Mesenteric fat pad (tissue), 1 donor: ENCODE data around the gene SCIMP. TPM values are rescaled to one million over a fixed set of nuclear protein-coding genes. Genes with fewer than 3 reads are reported as not detected.
"Not testable (repeated sequence)": the region's sequence is repeated elsewhere in the genome, so short reads cannot be mapped to it uniquely, and the experiment has no call there.

Source experiments
- DNase-seq: peaks from one replicate; pipeline ENCODE4 v3.0.0-alpha.2; 2020; ENCODE audit warnings: low spot score
- total RNA-seq: library from RNA; stranded (reverse); fragmentation: NEBNext Ultra II Directional; extraction: Animal tissue kit (Norgen Biotek cat#: 25700); gene quantifications from one replicate; pipeline ENCODE4 v1.2.1, GENCODE V29; 2021
- donor health status: DM: yes; HTN: yes; CAD: no.

SCIMP gene
- total RNA-seq, 1 donor from 2014 or later, result 7.6 TPM

DNA sequence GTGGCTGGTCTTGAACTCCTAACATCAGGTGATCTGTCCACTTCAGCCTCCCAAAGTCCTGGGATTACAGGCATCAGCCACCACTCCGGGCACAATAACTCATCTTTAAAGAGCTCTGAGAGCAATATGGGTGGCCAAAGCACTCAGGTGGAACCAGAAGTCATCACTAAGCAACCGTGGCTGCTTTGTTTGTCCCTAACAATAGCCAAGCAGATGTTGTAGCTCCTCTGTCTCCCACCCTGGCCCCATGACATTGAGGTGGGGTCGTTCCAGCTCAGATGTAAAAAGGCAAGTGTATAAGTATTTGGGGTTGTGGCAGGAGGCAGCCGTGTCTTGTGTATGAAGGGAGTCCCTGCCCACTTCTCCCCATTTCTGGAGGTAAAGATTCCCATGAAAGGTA is 3.7 kb upstream of the SCIMP start:
- DNase-seq, result no peak

DNA sequence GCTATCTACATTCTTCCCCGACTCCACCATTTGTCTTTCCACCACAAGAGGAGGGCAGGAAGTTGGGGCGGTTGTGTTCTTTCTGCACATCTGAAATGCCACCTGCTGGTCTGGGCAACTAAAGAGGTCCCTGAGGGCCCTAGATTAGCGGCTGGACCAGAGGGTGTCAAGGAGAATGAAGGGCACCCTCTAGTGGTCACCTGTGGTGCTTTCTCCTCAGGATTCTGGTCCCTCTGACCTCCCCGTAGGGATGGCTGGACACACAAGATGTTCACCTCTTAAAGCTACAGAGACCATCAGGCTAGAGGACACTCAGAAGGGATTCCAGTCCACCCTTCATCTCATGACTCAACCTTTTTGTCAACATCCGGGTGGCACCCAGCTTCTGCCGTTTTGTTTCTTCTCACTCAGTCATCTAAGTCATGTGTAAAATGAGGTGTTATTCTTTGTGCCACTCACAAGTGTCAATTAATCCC is 2.9 kb upstream of the SCIMP start:
- no peak for DNase-seq

DNA sequence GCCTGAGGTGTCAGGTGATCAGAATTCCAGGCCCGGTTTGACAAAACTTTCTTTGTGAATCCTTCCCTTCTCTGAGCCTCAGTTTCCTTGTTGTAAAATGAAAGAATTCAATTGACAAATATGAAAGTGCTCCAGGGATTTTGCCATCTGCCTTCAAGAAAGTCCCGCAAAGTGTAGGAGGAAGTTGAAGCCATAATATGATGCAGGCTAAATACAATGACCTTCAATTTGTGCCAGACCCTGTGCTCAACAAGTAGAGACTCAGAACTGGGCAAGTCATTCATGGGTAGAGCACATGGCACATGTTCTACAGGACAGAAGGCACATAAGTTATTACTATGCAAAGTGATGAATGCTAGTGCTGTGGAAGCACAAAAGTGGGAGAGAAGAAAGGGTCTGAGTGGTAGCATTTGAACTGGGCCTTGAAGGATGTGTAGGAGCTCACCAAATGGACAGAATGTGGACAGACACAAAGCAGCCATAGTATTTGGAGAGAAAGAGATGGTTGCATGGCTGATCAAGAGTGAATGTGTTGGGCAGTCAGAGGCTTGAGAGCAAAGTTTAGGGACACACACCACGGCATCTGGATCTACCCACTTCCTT is 2.4 kb upstream of the SCIMP start:
- no peak for DNase-seq

DNA sequence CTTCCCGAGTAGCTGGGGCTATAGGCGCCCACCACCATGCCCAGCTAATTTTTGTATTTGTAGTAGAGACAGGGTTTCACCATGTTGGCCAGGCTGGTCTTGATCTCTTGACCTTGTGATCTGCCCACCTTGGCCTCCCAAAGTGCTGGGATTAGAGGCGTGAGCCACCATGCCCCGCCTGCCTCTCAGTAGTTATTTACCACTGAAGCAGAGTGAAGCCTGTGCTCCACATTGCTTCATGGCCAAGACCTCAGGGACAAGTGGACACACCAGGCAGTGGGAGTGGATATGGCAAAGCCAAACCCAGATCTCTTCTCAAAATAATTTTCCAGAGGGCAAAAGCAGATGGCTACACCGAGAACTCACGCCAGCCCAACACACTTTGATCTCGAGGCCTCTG is 1.2 kb downstream of the SCIMP start:
- not testable (repeated sequence) for DNase-seq

DNA sequence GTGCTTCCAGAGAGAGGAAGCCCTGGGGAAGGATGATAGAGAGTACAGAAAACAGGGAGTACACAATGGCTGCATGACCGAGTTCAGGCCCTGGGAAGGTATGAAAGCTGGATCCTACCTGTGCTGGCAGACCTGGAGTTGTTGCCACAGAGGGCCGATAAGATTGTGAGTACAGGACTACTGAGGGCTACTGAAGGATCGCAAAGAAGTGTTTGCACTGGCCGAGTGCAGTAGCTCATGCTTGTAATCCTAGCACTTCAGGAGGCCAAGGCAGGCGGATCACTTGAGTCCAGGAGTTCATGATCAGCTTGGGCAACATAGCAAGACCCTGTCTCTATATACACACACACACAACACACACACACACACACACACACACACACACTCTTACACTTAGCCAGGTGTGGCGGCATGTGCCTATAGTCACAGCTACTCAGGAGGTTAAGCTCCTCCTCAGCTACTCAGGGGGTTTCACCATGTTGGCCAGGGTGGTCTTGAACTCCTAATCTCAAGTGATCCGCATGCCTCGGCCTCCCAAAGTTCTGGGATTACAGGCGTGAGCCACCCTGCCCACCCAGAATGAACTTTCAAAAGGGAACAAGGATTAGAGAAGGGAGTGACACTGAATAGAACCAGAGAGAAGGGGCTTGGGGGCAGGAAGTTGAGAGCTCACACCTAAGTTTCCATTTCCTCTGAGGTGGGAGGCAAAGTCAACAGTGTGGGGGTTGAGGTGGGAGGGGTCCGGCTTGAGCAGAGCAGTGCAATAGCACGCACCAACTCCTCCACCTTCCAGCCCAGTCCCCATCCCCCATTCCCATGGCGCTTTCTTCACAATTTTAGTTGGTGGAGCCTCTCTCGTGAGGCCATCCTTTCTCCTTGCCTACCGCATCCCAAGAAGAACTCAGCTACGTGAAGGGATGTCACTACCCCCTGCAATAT is 7.5 kb downstream of the SCIMP start:
- DNase-seq, result no peak

DNA sequence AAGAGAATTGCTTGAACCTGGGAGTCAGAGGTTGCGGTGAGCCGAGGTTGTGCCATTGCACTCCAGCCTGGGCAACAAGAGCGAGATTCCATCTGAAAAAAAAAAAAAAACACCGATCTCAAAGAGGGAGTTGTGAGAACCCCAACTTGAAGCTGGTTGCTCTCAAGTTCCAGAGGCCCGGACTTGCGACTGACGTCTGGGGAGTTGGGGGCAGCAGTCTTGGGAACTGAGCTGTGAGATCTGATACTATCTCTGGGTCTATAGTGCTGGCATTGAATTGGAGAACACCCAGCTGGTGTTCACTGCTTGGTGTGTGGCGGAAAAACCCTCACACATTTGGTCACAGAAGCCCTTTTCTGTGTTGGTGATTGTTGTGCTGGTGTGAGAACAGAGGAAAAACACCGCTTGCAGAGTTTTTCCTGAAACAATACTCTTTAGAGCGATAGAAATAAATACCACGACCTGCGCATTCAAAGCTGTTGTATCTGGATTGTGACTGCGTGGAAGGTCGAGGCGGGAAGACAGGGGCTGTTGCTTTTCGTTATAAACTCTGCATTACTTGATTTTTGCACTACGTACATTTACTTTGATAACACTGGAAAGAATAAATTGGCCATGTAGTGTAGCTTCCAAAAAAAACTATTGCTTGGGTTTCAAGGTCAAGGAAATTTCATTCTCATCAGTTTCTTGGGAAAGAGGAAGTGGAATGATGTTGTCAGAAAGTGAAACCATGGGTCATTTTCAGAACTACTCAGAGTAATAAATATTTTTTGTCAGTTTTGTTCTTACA is 8.8 kb downstream of the SCIMP start:
- no peak for DNase-seq

DNA sequence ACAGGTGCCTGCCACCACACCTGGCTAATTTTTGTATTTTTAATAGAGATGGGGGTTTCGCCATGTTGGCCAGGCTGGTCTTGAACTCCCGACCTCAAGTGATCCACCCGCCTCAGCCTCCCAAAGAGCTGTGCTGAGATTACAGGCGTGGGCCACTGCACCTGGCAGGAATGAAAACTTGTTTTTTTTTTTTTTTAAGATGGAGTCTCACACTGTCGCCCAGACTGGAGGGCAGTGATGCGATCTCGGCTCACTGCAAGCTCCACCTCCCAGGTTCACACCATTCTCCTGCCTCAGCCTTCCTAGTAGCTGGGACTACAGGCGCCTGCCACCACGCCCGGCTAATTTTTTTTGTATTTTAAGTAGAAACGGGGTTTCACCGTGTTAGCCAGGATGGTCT is 12.7 kb downstream of the SCIMP start:
- not testable (repeated sequence) for DNase-seq

DNA sequence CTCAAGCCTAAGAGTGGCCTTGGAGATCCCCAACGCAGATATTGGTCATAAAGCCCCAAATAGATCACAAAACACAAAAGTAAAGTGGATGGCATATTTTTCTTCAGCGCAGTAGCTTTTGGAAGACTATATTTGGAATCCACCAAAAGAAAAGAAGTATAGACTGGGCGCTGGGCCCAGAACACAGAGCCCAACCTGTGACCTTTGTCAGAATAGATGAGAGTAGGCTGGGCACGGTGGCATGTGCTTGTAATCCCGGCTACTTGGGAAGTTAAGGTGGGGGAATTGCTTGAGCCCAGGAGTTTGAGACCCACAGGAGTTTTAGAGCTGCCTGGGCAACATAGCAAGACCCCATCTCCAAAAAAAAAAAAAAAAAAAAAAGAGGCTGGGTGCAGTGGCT is 14.6 kb downstream of the SCIMP start:
- DNase-seq, result no peak

DNA sequence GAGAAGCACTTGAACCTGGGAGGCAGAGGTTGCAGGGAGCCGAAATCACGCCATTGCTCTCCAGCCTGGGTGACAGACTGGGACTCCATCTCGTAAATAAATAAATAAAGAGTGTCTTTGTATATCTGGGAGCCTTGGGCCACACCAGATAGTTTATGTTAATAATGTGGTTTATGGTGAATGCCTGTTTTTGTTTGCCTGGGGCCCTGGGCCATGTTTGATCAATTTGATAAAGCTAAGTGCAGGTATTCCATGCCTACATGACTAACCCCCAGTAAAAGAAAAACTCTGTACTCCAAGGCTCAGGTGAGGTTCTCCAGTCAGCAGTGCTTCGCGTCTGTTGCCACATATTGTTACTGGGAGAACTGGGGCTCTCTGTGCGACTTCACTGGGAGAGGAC is 15.1 kb downstream of the SCIMP start:
- no peak for DNase-seq

DNA sequence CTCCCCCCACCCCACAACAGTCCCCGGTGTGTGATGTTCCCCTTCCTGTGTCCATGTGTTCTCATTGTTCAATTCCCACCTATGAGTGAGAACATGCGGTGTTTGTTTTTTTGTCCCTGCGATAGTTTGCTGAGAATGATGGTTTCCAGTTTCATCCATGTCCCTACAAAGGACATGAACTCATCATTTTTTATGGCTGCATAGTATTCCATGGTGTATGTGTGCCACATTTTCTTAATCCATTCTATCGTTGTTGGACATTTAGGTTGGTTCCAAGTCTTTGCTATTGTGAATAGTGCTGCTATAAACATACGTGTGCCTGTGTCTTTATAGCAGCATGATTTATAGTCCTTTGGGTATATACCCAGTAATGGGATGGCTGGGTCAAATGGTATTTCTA is 17.1 kb downstream of the SCIMP start:
- DNase-seq, result not testable (repeated sequence)

DNA sequence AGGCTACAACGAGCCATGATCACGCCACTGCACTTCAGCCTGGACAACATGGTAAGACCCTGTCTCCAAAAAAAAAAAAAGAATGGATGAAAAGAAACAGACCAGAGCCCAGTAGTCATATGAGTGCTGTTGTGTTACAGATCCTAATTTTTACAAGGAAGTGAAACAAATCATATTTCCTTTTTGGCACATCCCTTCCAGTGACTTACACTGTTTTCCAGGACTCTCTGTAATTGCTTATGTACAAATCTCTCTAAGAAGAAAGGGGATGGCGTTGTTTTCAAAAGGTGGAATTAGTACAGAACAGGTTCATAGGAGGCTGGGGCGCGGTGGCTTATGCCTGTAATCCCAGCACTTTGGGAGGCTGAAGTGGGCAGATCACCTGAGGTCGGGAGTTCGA is 23.2 kb downstream of the SCIMP start:
- no peak for DNase-seq

DNA sequence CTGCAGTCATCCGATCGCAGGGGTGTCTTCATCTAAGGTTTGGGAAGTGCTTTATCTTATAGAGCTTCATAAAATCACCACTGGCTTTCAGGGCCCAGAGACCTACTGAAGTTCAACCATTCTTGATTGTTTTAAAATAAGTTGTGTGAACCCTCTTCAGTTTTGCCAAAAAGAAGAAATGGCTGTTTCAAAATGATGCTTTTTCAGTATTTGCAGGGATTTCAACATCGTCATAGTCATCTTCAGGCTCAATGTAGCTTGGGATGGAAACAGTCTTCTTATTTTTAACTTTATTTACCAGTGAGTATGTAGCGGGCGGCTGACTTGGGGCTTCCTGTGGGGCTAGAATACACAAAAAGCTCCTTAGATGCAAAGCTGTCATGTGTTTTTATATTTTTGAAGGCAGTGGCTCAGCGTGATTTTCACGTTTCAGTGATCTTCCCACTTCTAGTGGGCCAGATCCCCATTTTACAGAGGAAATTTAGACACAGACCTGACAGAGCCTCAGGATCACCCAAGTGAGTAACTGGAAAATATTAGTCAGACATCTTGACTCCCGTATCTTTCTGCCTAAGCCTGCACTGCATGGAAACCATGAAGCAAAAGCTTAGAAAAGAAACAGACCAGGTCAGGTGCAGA is 23.9 kb downstream of the SCIMP start:
- no peak for DNase-seq

DNA sequence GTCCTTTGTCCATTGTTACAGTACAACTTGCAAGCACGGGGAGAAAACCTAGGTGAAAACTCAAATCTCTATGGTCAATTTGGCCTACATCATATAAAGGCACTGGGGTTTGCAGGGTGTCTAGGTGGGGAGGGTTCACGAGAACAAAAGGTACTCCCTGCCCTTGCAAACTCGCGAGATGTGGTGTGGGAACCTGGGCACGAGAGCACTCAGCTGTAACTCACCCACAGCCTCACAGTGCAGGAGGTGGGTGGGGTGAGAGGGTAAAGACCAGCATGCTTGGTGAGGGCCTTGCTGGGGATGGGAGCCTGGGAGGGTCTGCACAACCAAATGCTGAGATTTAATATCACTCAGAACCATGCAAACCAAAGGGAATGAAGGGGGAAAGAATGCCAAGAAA is 24.6 kb downstream of the SCIMP start:
- DNase-seq, result no peak

DNA sequence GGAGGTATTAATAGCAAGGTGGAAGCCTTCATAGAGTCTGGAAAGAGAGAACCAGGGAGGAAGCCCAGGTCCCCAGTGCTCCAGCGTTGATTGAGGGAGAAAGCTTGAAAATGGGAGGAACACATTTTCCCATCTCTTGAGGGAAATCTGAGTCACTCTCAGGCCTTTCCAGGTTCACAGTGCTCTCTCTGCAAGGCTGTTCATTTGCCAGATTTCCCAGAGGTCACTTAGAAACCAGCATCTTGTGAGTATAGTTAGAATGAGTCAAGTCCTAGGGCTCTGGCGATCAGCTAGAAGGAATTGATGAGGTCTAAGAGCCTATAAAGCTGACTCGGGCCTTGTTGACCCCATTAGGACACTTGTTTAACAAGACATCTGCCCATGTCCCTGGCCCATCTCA is 25.3 kb downstream of the SCIMP start:
- DNase-seq, result no peak

DNA sequence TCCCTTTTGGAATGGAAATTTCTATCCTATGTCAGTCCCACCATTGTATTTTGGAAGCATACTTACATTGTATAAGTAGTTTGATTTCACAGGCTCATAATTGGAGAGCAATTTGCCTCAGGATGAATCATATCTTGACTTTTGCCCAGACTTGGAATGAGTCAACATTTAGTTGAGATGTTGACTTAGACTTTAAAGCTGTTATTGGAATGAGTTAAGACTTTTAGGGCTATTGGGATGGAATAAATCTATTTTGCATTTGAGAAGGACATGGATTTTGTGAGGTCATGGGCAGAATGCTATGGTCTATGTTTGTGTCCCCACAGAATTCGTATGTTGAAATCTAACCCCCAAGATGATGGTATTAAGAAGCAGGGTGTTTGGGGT is 30.8 kb downstream of the SCIMP start:
- no peak for DNase-seq

DNA sequence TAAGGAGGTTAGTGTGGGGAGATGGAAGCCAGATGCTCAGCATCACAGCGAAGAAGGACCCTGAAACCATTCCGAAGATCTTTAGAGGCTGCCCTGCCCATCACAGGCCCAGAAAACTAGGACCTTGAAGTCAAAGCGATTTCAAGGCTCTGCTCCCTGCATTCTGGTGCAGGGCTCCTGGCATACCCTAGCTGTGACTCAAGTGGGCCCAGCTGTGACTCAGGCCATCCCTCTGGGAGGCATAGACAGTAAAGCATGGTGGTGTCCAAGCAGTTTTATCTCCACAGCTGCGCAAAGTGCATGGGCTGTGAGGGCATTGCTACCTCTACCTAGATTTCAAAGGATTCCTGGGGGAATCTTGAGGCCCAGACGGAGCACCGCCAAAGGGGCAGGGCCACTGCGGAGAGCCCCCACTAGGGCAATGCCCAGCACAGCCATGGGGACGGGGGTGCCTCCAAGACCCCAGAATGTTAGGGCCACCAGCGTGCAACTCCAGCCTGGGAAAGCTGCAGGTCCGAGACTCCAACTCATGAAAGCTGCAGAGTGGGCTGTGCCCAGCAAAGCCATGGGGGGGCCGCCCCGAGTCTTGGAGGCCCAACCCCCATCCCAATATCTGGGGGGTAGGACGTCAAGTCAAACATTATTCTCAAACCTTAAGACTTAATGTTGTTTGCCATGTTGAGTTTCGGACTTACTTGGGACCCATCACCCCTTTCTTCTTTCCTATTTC is 31.3 kb downstream of the SCIMP start:
- no peak for DNase-seq

DNA sequence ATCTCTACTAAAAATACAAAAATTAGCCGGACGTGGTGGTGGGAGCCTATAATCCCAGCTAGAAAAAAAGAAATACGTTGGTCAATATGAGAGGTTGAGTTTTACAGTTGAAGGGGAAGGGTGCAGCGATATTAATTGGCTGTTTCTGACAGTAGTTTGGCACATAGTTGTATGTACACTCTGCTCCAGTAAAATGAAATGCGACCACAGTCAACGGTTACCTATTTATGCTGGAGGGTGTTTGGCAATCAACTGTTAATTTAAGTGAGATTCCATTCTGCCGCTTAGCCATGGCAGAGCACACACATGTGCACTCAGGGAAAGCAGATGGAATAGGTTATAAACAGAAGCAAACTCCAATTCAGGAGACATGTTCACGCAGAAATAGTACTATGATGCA is 33.6 kb downstream of the SCIMP start:
- no peak for DNase-seq

DNA sequence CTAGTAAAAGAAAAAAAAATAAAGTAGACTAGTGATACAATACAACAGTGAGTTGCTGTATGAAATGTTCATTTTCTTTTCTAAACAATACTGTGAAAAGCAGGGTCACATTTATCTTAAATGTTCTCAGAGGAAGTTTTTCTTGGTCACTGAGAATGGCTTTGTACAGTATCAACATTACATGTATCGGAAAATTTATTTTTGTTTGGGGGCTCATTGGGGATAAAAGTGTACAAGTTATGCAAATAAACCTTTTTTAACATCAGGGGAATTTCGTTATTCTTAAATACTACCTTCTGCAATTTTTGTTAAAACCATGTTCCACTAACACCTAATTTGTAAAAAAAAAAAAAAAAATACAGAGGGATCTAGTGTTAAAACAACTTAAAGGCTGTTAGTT is 34.3 kb downstream of the SCIMP start:
- no peak for DNase-seq

DNA sequence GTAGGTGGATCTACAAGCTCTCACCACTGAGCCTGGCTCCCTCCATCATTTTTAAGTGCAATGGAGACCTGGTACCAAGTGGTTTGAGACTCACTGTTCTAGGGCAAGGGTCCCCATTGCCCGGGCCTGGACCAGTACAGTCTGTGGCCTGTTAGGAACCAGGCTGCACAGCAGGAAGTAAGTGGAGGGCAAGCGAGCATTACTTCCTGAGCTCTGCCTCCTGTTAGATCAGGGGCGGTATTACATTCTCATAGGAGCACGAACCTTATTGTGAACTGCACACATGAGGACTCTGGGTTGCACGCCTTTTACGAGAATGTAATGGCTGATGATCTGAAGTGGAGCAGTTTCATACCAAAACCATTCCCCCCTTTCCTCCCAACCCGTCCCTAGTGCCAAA is 36.2 kb downstream of the SCIMP start:
- no peak for DNase-seq

DNA sequence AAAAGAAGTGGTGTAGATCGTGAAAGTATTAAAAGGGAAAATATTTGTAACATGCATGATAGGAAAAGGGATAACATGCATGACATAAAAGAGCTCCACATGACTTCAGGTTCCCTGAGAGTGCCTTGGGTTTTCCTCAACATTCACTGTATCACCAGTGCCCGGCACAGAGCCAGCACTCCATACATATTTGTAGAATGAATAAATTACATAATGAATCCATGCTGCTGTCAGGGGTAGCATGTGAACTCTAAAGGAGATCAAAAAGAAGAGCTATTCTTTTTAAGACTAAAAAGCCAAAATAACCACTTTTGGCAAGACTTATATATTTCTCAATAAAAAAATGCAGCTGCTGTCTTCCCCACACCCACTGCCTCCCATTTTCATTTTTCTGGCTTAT is 40.3 kb downstream of the SCIMP start:
- no peak for DNase-seq
